ENCODE data around the gene NPTX1.

DNA sequence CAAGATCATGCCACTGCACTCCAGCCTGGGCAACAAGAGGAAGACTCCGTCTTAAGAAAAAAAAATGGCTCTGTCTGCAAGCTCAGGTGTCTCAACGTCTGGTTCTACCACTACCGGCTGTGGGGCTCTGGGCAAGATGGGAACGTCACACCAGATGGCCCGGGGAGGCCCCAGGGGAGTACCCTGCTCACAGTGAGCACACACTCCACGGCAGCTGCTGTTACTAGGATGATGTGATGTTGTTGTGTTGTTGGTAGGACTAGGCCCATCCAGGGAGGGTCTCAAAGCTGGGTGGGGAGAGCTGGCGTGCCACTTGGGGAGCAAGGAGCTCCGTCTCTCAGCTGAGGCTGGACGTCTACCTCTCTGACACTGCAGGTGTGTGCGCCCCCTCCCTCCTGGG is 9.4 kb upstream of the NPTX1 start:
- TF ChIP-seq CTCF (IDR thresholded peaks at IDR 0.05) (no peak), POLR2A (IDR thresholded peaks at IDR 0.05) (no peak)

Measured in lower leg skin (tissue), 3 donors.